DND-41 (cell line): ENCODE results near the gene PDE8A.

ENCODE experiments used
- CTCF ChIP-seq: IDR thresholded peaks from 2 replicates; pipeline ENCODE4 v1.5.1; 2012; ENCODE audit warnings: borderline replicate concordance, low read length, moderate library complexity, mild to moderate bottlenecking; ENCODE audit not compliant: poor library complexity, severe bottlenecking; ENCODE audit errors: extremely low read depth
- EZH2 ChIP-seq: IDR thresholded peaks from 3 replicates; pipeline ENCODE4 v1.6.1; 2012; ENCODE audit warnings: borderline replicate concordance, low read depth, mild to moderate bottlenecking, moderate library complexity, low read length, inconsistent platforms; ENCODE audit not compliant: severe bottlenecking

- no peak for TF ChIP-seq CTCF
- TF ChIP-seq EZH2 = no peak
Measured at GRCh38 chr15:85142312-85142711, 160.7 kb downstream of the PDE8A start.
